BE2C (cell line): ENCODE results near the gene MYADM. TPM values are rescaled to one million over a fixed set of nuclear protein-coding genes. Genes with fewer than 3 reads are reported as not detected.

Experiments
- DNase-seq: peaks from one replicate; pipeline ENCODE4 v3.0.0-alpha.2; 2020
- H3K27me3 ChIP-seq: fragments of 250-450 bp; sonication (Bioruptor Pico); 2 replicates; pipeline ENCODE4 v1.5.1; 2020; ENCODE audit warnings: mild to moderate bottlenecking
- H3K36me3 ChIP-seq: fragments of 250-450 bp; sonication (Bioruptor Pico); 2 replicates; pipeline ENCODE4 v1.5.1; 2020; ENCODE audit warnings: mild to moderate bottlenecking
- H3K4me1 ChIP-seq: fragments of 250-450 bp; sonication (Bioruptor Pico); 2 replicates; pipeline ENCODE4 v1.5.1; 2020
- H3K4me3 ChIP-seq: 2 replicates; pipeline ENCODE4 v1.5.1; 2011; ENCODE audit warnings: low read depth, low read length
- H3K9me3 ChIP-seq: fragments of 250-450 bp; sonication (Bioruptor Pico); 2 replicates; pipeline ENCODE4 v1.5.1; 2020
- polyA plus RNA-seq: library from polyadenylated mRNA; unstranded; fragments of >200 nt; gene quantifications from one replicate; pipeline ENCODE4 v1.2.1, GENCODE V29; 2012; ENCODE audit warnings: low read depth, missing spikeins; ENCODE audit not compliant: insufficient read length, insufficient read depth
- TF ChIP-seq, protein P1 (sequence below): IDR thresholded peaks from 2 replicates; pipeline ENCODE4 v1.5.1; 2012; ENCODE audit warnings: mild to moderate bottlenecking, low read depth, low read length

Gene MYADM, protein sequence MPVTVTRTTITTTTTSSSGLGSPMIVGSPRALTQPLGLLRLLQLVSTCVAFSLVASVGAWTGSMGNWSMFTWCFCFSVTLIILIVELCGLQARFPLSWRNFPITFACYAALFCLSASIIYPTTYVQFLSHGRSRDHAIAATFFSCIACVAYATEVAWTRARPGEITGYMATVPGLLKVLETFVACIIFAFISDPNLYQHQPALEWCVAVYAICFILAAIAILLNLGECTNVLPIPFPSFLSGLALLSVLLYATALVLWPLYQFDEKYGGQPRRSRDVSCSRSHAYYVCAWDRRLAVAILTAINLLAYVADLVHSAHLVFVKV
- polyA plus RNA-seq = 36.7 TPM

DNA sequence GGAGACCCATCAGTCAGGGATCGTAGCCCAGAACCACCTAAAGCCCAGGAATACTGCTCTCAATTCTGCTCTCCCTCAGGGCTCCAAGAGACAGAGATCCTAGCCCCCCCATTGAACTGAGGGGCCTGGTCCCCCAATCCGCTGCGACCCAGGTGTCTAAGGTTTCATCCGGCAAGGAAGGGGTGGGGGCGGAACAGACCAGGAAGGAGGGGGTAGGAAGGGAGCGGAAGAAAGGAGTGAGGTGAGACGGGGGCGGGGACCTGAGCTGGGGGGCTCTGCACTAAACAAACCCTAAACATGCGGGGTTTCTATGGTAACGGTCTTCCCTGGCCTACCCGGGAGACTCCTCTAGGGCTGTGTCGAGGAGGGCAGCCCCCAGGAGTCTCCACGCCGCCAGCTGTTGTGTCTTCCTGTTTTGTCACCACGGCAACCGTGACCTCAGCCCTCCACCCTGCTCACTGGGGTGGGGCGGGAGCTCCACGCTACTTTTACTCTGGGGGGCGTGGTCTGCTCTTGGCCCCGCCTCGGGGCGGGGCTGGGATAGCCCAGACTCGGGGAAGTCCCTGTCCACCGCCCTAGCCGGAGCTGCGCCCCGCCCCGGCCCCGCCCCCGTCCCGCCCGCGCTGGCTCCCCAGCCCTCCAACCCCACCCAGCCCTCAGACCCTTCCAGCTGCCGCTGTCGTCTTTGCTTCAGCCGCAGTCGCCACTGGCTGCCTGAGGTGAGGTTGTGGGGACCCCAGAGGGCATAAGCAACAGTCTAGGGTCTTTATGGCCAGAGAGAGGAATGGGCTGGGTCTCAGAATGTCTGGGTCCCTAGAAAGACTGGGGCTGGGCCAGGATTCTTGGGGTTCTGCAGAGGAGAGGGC, at the start of gene MYADM:
Gene MYADM, plus strand, starts transcription at position 659 of the 866 bp plus-strand sequence. CDS start 5,647 bp downstream, outside the sequence.
- Histone ChIP-seq H3K4me3 (peak within 1 kb of the TSS; percentile 84), H3K9me3 (no peaks in the 10 kb centered on the region), H3K27me3 (no peaks in the 10 kb centered on the region), H3K36me3 (no peaks in the 10 kb centered on the region), H3K4me1 (peaks cover 6% of the 10 kb centered on the region)
- TF ChIP-seq, protein P1, sequence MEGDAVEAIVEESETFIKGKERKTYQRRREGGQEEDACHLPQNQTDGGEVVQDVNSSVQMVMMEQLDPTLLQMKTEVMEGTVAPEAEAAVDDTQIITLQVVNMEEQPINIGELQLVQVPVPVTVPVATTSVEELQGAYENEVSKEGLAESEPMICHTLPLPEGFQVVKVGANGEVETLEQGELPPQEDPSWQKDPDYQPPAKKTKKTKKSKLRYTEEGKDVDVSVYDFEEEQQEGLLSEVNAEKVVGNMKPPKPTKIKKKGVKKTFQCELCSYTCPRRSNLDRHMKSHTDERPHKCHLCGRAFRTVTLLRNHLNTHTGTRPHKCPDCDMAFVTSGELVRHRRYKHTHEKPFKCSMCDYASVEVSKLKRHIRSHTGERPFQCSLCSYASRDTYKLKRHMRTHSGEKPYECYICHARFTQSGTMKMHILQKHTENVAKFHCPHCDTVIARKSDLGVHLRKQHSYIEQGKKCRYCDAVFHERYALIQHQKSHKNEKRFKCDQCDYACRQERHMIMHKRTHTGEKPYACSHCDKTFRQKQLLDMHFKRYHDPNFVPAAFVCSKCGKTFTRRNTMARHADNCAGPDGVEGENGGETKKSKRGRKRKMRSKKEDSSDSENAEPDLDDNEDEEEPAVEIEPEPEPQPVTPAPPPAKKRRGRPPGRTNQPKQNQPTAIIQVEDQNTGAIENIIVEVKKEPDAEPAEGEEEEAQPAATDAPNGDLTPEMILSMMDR = no peak
- DNase-seq = peak; percentile 97

DNA sequence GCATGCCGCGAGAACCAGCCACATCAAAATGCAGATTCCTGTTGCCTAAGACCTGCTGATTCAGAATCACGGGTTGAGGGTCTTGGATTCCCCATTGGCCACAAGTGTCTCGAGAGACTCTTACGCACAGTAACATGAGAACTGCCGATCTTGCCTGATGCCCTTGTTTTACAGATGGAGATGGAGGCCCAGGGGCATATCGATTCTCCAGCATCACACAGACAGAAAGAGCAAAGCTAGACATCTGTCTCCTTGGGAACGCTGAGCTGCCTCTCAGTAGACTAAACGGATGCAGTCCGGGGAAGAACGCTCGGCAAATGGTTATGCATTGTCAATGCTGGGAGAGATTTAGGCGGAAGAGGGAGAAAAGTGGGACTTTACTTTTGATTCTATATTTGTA, 48.9 kb upstream of the MYADM start:
- Histone ChIP-seq H3K36me3 (no peaks in the 10 kb centered on the region), H3K9me3 (no peaks in the 10 kb centered on the region), H3K27me3 (no peaks in the 10 kb centered on the region), H3K4me1 (no peaks in the 10 kb centered on the region), H3K4me3 (no peak overlapping the region)
- DNase-seq = no peak
- TF ChIP-seq, protein P1 = no peak

DNA sequence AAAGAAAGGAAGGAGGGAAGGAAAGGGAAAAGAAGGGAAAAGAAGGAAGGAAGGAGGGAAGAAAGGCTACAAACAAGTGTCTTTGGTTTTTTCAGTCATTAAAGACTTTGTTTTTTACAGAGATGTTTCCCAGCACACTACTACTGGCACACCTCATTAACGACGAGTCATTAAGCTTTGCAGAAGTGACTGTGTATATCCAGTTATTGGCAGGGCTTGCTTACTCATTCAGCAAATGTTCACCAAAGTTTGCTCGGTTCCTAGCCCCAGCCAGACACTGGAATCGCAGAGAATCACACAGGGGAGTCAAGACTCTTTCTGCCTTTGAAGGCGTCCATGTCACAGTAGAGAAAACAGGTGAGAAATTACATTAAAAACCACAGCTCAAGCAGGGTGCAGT, 47.8 kb upstream of the MYADM start:
- H3K9me3 ChIP-seq = no peaks in the 10 kb centered on the region
- H3K27me3 ChIP-seq = no peaks in the 10 kb centered on the region
- TF ChIP-seq, protein P1 = no peak
- no peak overlapping the region for H3K4me3 ChIP-seq
- no peaks in the 10 kb centered on the region for H3K36me3 ChIP-seq
- no peak for DNase-seq
- no peaks in the 10 kb centered on the region for H3K4me1 ChIP-seq

DNA sequence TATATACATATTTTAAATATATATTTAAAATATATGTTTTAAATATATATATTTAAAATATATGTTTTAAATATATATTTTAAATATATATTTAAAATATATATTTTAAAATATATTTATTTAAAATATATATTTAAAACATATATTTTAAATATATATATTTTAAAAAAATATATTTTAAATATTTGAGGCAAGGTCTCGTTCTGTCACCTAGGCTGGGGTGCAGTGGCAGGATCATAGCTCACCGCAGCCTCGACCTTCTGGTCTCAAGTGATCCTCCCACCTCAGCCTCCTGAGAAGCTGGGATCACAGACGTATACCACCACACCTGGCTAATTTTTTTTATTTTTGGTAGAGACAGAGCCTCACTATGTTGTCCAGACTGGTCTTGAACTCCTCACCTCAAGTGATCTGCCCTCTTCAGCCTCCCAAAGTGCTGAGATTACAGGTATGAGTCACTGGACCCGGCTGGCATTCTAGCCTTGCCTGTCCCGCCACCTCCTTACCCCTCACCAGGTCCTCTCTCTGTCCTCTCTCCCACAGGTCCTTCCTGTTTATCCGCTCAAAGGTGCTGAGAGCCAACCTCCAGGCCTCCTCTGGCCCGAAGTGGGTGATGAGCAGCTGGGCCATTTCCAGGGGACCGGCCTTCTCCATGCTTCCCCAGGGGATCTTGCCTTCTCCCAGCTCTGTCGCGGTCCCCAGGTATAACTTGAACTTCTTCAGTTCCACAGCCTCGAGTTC, 44.1 kb upstream of the MYADM start:
- Histone ChIP-seq H3K9me3 (no peaks in the 10 kb centered on the region), H3K27me3 (no peaks in the 10 kb centered on the region; the same call in 1 of the 2 replicates), H3K4me1 (no peaks in the 10 kb centered on the region), H3K36me3 (no peaks in the 10 kb centered on the region), H3K4me3 (no peak overlapping the region)
- TF ChIP-seq, protein P1 = no peak
- DNase-seq = no peak

DNA sequence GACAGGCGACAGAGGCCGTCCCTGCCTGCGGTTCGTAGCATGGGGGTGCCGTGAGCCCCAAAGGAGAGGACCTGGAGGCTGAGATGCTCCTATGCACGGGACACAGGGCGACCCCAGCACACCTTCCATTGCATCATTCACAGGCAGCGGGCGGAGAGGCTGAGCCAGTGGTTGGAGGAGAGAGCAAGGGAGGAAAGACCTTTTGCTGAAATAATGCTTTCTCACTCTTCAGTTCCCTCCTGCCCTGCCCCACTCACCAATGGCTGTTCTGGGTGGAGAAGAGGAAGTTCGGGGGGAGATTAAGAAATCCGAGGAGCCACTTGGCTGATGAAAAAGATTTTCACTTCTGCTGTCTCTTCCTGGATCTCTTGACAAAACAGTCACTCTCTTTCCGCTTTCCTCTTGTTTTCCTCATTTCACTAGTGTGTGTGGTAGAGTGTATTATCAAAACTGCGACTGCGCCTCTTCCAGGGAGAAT, 43.5 kb upstream of the MYADM start, which contains the start of gene NLRP12:
Gene NLRP12, minus strand, starts transcription at position 181 of the 478 bp plus-strand sequence. Its CDS starts 140 bp downstream, at position 41.
- no peaks in the 10 kb centered on the region for H3K4me1 ChIP-seq
- no peak within 1 kb of the TSS for H3K4me3 ChIP-seq
- TF ChIP-seq, protein P1 = no peak
- H3K9me3 ChIP-seq = no peaks in the 10 kb centered on the region
- no peak for DNase-seq
- H3K27me3 ChIP-seq = no peaks in the 10 kb centered on the region; the same call in 1 of the 2 replicates
- H3K36me3 ChIP-seq = no peaks in the 10 kb centered on the region
